NCI-H526 (cell line): ENCODE results near the gene RPL36AL.

Experiments
- DNase-seq, 2 experiments: peaks; one replicate each; lab custom pipeline; 2025; lab: John Stamatoyannopoulos, UW

RPL36AL gene

DNA sequence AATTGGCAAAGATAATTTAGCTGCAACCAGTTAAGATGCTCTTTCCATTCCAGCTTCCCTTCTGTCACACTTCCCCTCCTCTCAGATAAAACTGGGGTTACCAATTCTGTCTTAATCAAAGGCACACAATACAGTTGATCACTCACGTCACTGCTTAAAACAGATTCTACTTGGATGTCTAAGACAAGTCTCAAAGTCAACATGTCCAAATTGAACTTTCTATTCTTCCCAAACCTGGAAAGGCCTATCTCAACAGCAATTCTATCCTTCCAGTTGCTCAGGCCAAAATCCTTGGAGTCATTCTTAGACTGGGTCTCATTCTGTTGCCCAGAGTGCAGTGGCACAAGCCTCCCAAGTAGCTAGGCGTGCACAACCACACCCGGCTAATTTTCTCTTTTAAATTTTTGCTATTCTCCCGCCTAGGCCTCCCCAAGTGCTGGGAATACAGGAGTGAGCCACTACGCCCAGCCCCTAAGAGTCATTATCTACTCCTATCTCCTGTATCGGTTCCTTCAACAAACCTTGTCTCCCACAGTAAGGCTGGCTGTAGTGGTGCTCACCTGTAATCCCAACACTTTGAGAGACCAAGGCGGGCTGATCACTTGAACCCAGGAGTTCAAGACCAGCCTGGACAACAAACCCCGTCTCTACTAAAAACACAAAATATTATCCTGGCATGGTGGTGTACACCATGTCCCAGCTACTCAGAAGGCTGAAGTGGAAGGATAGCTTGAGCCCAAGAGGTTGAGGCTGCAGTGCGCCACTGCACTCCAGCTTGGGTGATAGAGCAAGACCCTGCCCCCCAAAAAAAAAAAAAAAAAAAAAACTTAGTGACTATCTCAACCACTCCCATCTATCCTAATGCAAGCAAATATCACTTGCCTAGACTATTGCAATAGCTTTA, 39.0 kb downstream of the RPL36AL start:
- no peak for DNase-seq

DNA sequence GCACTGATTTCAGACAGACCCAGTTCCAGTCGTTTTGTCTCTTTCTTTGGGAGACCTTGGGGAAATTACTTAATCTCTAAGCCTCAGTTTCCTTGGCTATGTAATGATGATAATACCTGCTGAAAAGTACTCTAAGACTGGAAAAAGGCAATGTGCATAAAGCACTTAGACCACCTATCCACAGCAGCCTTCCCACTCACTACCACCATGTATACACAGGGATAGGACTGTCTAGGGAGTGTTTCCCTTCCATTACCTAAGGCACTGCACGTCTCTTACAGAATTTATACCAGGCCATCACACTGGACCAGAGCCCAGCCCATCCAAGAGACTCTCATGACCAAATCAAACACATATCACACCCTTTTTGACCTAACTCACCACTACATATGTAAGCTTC, 40.6 kb downstream of the RPL36AL start:
- DNase-seq = no peak

DNA sequence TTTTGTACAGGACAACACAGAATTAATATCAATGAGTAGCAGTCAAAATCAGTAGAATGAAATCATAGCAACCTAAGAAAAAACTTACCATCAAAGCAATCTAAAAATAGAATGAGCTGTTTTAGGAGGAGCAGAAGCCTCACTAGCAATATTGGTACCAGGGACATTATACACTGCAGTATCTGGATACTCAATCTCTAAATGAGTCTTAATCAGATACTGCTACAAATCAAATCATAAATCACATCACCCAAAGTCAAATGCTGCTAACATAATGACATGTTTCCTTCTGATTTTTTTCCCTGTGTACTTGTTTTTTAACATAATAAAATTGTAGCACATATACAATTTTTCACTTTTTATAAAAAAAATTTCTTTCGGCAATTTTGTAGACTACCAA, 42.3 kb downstream of the RPL36AL start:
- DNase-seq = no peak

DNA sequence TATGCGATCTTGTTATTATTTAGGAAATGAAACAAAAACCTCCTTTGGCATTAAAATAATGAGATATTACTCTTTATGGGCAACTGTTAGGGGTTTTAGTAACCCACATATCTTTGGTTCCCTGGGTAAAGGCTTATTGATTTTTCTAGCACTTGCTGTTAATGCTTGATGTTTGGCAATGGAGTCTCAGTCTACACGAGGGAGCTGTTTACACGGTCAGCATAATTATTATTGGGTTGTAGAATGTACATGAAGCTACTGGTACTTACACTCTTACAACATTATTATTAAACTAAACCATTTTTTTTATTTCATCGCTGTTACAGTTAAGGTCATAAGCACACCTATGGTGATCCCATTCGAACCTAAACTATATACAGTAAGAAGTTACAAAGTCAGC, 46.4 kb downstream of the RPL36AL start:
- no peak for DNase-seq

- no peak for DNase-seq
These were observed 51.1 kb downstream of the RPL36AL start for GRCh38 chr14:49569281-49569680.
